ENCODE measurements around the gene CD300LF.

CD300LF gene

GRCh38 chr17:74679374-74679773 lies 33.3 kb downstream of the CD300LF start:
- no peak for DNase-seq (ENCODE audit: low read depth)
- in situ Hi-C loops (cut with HindIII; ENCODE audit: low sequenced_read_pairs) = no loop called here
- no peak for TF ChIP-seq CTCF (IDR thresholded peaks at IDR 0.05; ENCODE audit: low read depth, low read length, missing control alignments)
- H3K4me3 ChIP-seq (ENCODE audit: low read depth, low read length) = no peak overlapping the region

GRCh38 chr17:74678541-74678940 lies 34.2 kb downstream of the CD300LF start:
- TF ChIP-seq CTCF (IDR thresholded peaks at IDR 0.05; ENCODE audit: low read depth, low read length, missing control alignments) = no peak
- no peak for DNase-seq (ENCODE audit: low read depth)
- H3K4me3 ChIP-seq (ENCODE audit: low read depth, low read length) = no peak overlapping the region
- in situ Hi-C loops (cut with HindIII; ENCODE audit: low sequenced_read_pairs) = no loop called here

GRCh38 chr17:74677558-74678466 lies 34.9 kb downstream of the CD300LF start:
- H3K4me3 ChIP-seq (ENCODE audit: low read depth, low read length) = no peak overlapping the region
- DNase-seq (ENCODE audit: low read depth) = no peak
- TF ChIP-seq CTCF (IDR thresholded peaks at IDR 0.05; ENCODE audit: low read depth, low read length, missing control alignments) = no peak
- in situ Hi-C loops (cut with HindIII; ENCODE audit: low sequenced_read_pairs) = no loop called here

GRCh38 chr17:74671031-74671771 lies 41.5 kb downstream of the CD300LF start:
- peak; percentile 58 for DNase-seq (ENCODE audit: low read depth)
- no peak for TF ChIP-seq CTCF (IDR thresholded peaks at IDR 0.05; ENCODE audit: low read depth, low read length, missing control alignments)
- in situ Hi-C loops (cut with HindIII; ENCODE audit: low sequenced_read_pairs) = no loop called here
- no peak overlapping the region for H3K4me3 ChIP-seq (ENCODE audit: low read depth, low read length)

- no peak for DNase-seq (ENCODE audit: low read depth)
- no peak overlapping the region for H3K4me3 ChIP-seq (ENCODE audit: low read depth, low read length)
- in situ Hi-C loops (cut with HindIII; ENCODE audit: low sequenced_read_pairs) = no loop called here
- TF ChIP-seq CTCF (IDR thresholded peaks at IDR 0.05; ENCODE audit: low read depth, low read length, missing control alignments) = no peak
Measured at GRCh38 chr17:74670329-74670728, 42.4 kb downstream of the CD300LF start.

- no peak overlapping the region for H3K4me3 ChIP-seq (ENCODE audit: low read depth, low read length)
- DNase-seq (ENCODE audit: low read depth) = no peak
- in situ Hi-C loops (cut with HindIII; ENCODE audit: low sequenced_read_pairs) = no loop called here
- TF ChIP-seq CTCF (IDR thresholded peaks at IDR 0.05; ENCODE audit: low read depth, low read length, missing control alignments) = no peak
Measured at GRCh38 chr17:74663561-74663960, 49.2 kb downstream of the CD300LF start.

All from astrocyte of the cerebellum (primary cell).